ENCODE results near the gene NAV2.
"Not testable (repeated sequence)": the region's sequence is repeated elsewhere in the genome, so short reads cannot be mapped to it uniquely, and the experiment has no call there.

The NAV2 gene

GRCh38 chr11:19920982-19921381 lies 208.3 kb downstream of the NAV2 start:
- no peaks in the 10 kb centered on the region for H3K36me3 Mint-ChIP-seq (ENCODE audit: low read depth)
- no peak overlapping the region for H3K27ac Mint-ChIP-seq
- no peaks in the 10 kb centered on the region for H3K4me1 Mint-ChIP-seq
- DNase-seq, result no peak
- peaks cover 8% of the 10 kb centered on the region for H3K27me3 Mint-ChIP-seq
- H3K9me3 Mint-ChIP-seq, result no peaks in the 10 kb centered on the region
- H3K4me3 Mint-ChIP-seq, result no peak overlapping the region
- ATAC-seq, result no peak

GRCh38 chr11:19921976-19922688 lies 209.5 kb downstream of the NAV2 start:
- H3K27me3 Mint-ChIP-seq, result peaks cover 11% of the 10 kb centered on the region
- no peak overlapping the region for H3K27ac Mint-ChIP-seq
- H3K4me3 Mint-ChIP-seq, result no peak overlapping the region
- no peak for ATAC-seq
- no peaks in the 10 kb centered on the region for H3K36me3 Mint-ChIP-seq (ENCODE audit: low read depth)
- no peaks in the 10 kb centered on the region for H3K4me1 Mint-ChIP-seq
- no peaks in the 10 kb centered on the region for H3K9me3 Mint-ChIP-seq
- no peak for DNase-seq

GRCh38 chr11:19922689-19923035 lies 210.0 kb downstream of the NAV2 start:
- Mint-ChIP-seq H3K27ac (no peak overlapping the region), H3K36me3 (ENCODE audit: low read depth) (no peaks in the 10 kb centered on the region), H3K4me3 (no peak overlapping the region), H3K27me3 (peaks cover 9% of the 10 kb centered on the region), H3K4me1 (no peaks in the 10 kb centered on the region), H3K9me3 (no peaks in the 10 kb centered on the region)
- ATAC-seq (no peak), DNase-seq (no peak)

GRCh38 chr11:19923626-19924025 lies 211.0 kb downstream of the NAV2 start:
- no peaks in the 10 kb centered on the region for H3K36me3 Mint-ChIP-seq (ENCODE audit: low read depth)
- H3K27me3 Mint-ChIP-seq, result peaks cover 9% of the 10 kb centered on the region
- ATAC-seq, result no peak
- H3K4me3 Mint-ChIP-seq, result no peak overlapping the region
- no peaks in the 10 kb centered on the region for H3K9me3 Mint-ChIP-seq
- no peak for DNase-seq
- H3K4me1 Mint-ChIP-seq, result no peaks in the 10 kb centered on the region
- no peak overlapping the region for H3K27ac Mint-ChIP-seq

- H3K27ac Mint-ChIP-seq, result no peak overlapping the region
Observed at GRCh38 chr11:19924311-19924710, 211.7 kb downstream of the NAV2 start.

GRCh38 chr11:19924716-19925115 lies 212.1 kb downstream of the NAV2 start:
- Mint-ChIP-seq H3K4me1 (no peaks in the 10 kb centered on the region), H3K4me3 (no peak overlapping the region), H3K27ac (no peak overlapping the region), H3K27me3 (peaks cover 9% of the 10 kb centered on the region), H3K9me3 (no peaks in the 10 kb centered on the region), H3K36me3 (ENCODE audit: low read depth) (no peaks in the 10 kb centered on the region)
- no peak for DNase-seq
- no peak for ATAC-seq

More at GRCh38 chr11:19924311-19924710, 211.7 kb downstream of the NAV2 start:
- DNase-seq (no peak), ATAC-seq (no peak)
- no peaks in the 10 kb centered on the region for H3K9me3 Mint-ChIP-seq
- no peak overlapping the region for H3K4me3 Mint-ChIP-seq
- H3K4me1 Mint-ChIP-seq, result no peaks in the 10 kb centered on the region
- H3K36me3 Mint-ChIP-seq (ENCODE audit: low read depth), result no peaks in the 10 kb centered on the region
- peaks cover 9% of the 10 kb centered on the region for H3K27me3 Mint-ChIP-seq

GRCh38 chr11:19927403-19927802 lies 214.8 kb downstream of the NAV2 start:
- H3K27ac Mint-ChIP-seq; H3K27me3 Mint-ChIP-seq; H3K9me3 Mint-ChIP-seq; H3K4me1 Mint-ChIP-seq; H3K4me3 Mint-ChIP-seq; DNase-seq; H3K36me3 Mint-ChIP-seq (ENCODE audit: low read depth); ATAC-seq: not testable (repeated sequence)

- Mint-ChIP-seq H3K9me3 (no peaks in the 10 kb centered on the region), H3K27me3 (peaks cover 3% of the 10 kb centered on the region), H3K36me3 (ENCODE audit: low read depth) (no peaks in the 10 kb centered on the region), H3K4me3 (no peak overlapping the region), H3K4me1 (no peaks in the 10 kb centered on the region), H3K27ac (no peak overlapping the region)
- DNase-seq (no peak), ATAC-seq (no peak)
Observed at GRCh38 chr11:19929147-19929546, 216.5 kb downstream of the NAV2 start.

GRCh38 chr11:19929655-19930054 lies 217.0 kb downstream of the NAV2 start:
- Mint-ChIP-seq H3K27ac (no peak overlapping the region), H3K9me3 (no peaks in the 10 kb centered on the region), H3K4me3 (no peak overlapping the region), H3K27me3 (peaks cover 3% of the 10 kb centered on the region), H3K4me1 (no peaks in the 10 kb centered on the region), H3K36me3 (ENCODE audit: low read depth) (no peaks in the 10 kb centered on the region)
- no peak for DNase-seq
- no peak for ATAC-seq

GRCh38 chr11:19931141-19931770 lies 218.6 kb downstream of the NAV2 start:
- ATAC-seq (no peak), DNase-seq (no peak)
- Mint-ChIP-seq H3K9me3 (no peaks in the 10 kb centered on the region), H3K4me1 (no peaks in the 10 kb centered on the region), H3K27ac (no peak overlapping the region), H3K27me3 (peaks cover 1% of the 10 kb centered on the region), H3K4me3 (no peak overlapping the region), H3K36me3 (ENCODE audit: low read depth) (no peaks in the 10 kb centered on the region)

GRCh38 chr11:19931771-19932369 lies 219.2 kb downstream of the NAV2 start:
- H3K4me1 Mint-ChIP-seq, result no peaks in the 10 kb centered on the region
- H3K9me3 Mint-ChIP-seq, result no peaks in the 10 kb centered on the region
- H3K27ac Mint-ChIP-seq, result no peak overlapping the region
- no peak for ATAC-seq
- no peaks in the 10 kb centered on the region for H3K36me3 Mint-ChIP-seq (ENCODE audit: low read depth)
- peaks cover 1% of the 10 kb centered on the region for H3K27me3 Mint-ChIP-seq
- DNase-seq, result no peak
- H3K4me3 Mint-ChIP-seq, result no peak overlapping the region

- Mint-ChIP-seq H3K36me3 (ENCODE audit: low read depth) (no peaks in the 10 kb centered on the region), H3K27me3 (no peaks in the 10 kb centered on the region), H3K27ac (no peak overlapping the region), H3K4me3 (no peak overlapping the region), H3K4me1 (no peaks in the 10 kb centered on the region), H3K9me3 (no peaks in the 10 kb centered on the region)
- no peak for ATAC-seq
- DNase-seq, result no peak
Observed at GRCh38 chr11:19933132-19933735, 220.6 kb downstream of the NAV2 start.

GRCh38 chr11:19933801-19934488 lies 221.3 kb downstream of the NAV2 start:
- no peaks in the 10 kb centered on the region for H3K36me3 Mint-ChIP-seq (ENCODE audit: low read depth)
- DNase-seq (no peak), ATAC-seq (no peak)
- H3K27ac Mint-ChIP-seq, result no peak overlapping the region
- no peak overlapping the region for H3K4me3 Mint-ChIP-seq
- no peaks in the 10 kb centered on the region for H3K9me3 Mint-ChIP-seq
- no peaks in the 10 kb centered on the region for H3K4me1 Mint-ChIP-seq
- no peaks in the 10 kb centered on the region for H3K27me3 Mint-ChIP-seq

GRCh38 chr11:19934828-19935259 lies 222.2 kb downstream of the NAV2 start:
- H3K27ac Mint-ChIP-seq, result no peak overlapping the region
- no peaks in the 10 kb centered on the region for H3K9me3 Mint-ChIP-seq
- no peak for DNase-seq
- H3K4me3 Mint-ChIP-seq, result no peak overlapping the region
- ATAC-seq, result no peak
- H3K4me1 Mint-ChIP-seq, result no peaks in the 10 kb centered on the region
- no peaks in the 10 kb centered on the region for H3K36me3 Mint-ChIP-seq (ENCODE audit: low read depth)
- H3K27me3 Mint-ChIP-seq, result no peaks in the 10 kb centered on the region

All from activated naive CD8-positive, alpha-beta T cell treated with anti-CD3 and anti-CD28 coated beads, Interleukin-2, amount 50 U/mL, for 24 hours (primary cell).